ENCODE data around the gene UCKL1.

GRCh38 chr20:63903796-63904561 is 52.2 kb downstream of the UCKL1 start:
- TF ChIP-seq CTCF (IDR thresholded peaks at IDR 0.05; ENCODE audit: low read depth, low read length, poor library complexity, severe bottlenecking) (no peak), EZH2phosphoT487 (IDR thresholded peaks at IDR 0.05; ENCODE audit: borderline replicate concordance, low read length) (no peak)

All from DOHH2 (cell line).